VCaP (cell line): ENCODE measurements around the gene MRGPRE.
A peak's percentile ranks its signal among the peaks of the same experiment; 100 is the strongest.

ENCODE experiments used
- H3K27ac ChIP-seq: fragments of 450-650 bp; 2 replicates; pipeline ENCODE4 v1.5.1; 2017
- TF ChIP-seq, protein P1 (sequence below): fragments of 450-650 bp; conservative IDR thresholded peaks from 2 replicates; pipeline ENCODE4 v1.5.1; 2017; ENCODE audit warnings: mild to moderate bottlenecking, moderate library complexity

Gene MRGPRE

GRCh38 chr11:3222941-3223915 lies 9.0 kb downstream of the MRGPRE start:
- TF ChIP-seq, protein P1, sequence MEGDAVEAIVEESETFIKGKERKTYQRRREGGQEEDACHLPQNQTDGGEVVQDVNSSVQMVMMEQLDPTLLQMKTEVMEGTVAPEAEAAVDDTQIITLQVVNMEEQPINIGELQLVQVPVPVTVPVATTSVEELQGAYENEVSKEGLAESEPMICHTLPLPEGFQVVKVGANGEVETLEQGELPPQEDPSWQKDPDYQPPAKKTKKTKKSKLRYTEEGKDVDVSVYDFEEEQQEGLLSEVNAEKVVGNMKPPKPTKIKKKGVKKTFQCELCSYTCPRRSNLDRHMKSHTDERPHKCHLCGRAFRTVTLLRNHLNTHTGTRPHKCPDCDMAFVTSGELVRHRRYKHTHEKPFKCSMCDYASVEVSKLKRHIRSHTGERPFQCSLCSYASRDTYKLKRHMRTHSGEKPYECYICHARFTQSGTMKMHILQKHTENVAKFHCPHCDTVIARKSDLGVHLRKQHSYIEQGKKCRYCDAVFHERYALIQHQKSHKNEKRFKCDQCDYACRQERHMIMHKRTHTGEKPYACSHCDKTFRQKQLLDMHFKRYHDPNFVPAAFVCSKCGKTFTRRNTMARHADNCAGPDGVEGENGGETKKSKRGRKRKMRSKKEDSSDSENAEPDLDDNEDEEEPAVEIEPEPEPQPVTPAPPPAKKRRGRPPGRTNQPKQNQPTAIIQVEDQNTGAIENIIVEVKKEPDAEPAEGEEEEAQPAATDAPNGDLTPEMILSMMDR, result no peak
- no peak overlapping the region for H3K27ac ChIP-seq

GRCh38 chr11:3222003-3222855 lies 10.0 kb downstream of the MRGPRE start:
- TF ChIP-seq, protein P1, result no peak
- no peak overlapping the region for H3K27ac ChIP-seq

DNA sequence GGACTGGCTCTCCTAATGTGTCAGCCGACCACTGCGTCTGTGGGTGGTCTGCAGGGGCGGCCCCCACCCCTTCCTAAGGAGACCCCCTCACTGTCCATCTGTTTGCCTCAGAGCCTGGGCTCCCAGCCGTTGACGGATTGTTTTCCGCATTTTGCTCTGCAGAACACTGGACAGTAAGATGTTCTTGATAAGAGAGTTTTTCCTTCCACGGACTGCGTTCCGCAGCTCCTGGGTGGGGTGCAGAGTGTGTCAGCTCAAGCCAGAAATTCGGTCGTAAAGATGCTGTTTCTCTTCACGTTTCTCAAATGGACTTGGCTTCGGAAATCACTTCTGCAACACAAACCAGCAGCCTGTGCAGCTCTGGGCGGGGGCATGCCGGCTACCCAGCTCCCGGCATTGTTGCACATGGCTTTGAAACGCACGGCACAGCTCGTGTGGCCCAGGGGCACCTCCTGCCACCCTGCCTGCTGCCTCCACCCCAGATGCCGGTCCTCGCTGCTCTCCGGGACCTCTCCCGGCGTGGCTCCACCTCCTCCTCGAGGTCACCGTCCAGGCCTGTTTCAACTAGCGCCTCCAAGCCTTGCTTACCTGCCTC lies 10.7 kb downstream of the MRGPRE start:
- TF ChIP-seq, protein P1, result no peak
- no peak overlapping the region for H3K27ac ChIP-seq

GRCh38 chr11:3220521-3221407 lies 11.5 kb downstream of the MRGPRE start:
- no peak overlapping the region for H3K27ac ChIP-seq
- TF ChIP-seq, protein P1, result 0 out of 2 replicates have a peak, but pooled peaks have one; percentile 11

GRCh38 chr11:3220101-3220500 lies 12.1 kb downstream of the MRGPRE start:
- H3K27ac ChIP-seq, result no peak overlapping the region
- TF ChIP-seq, protein P1, result no peak

GRCh38 chr11:3219281-3219892 lies 12.8 kb downstream of the MRGPRE start:
- H3K27ac ChIP-seq, result no peak overlapping the region
- TF ChIP-seq, protein P1, result no peak
